GM12878 (cell line): ENCODE data around the gene NLE1.

ENCODE experiments used
- ATF2 ChIP-seq: IDR thresholded peaks from 2 replicates; pipeline ENCODE4 v1.6.1; 2012; ENCODE audit warnings: low read length, inconsistent platforms
- MXI1 ChIP-seq: fragments of 150-350 bp; IDR thresholded peaks from 2 replicates; pipeline ENCODE4 v1.6.1; 2011; ENCODE audit warnings: low read depth, mild to moderate bottlenecking, inconsistent platforms, low read length, improper control_type of control experiment
- POLR2AphosphoS5 ChIP-seq: IDR thresholded peaks from 2 replicates; pipeline ENCODE4 v1.6.1; 2011; ENCODE audit warnings: mild to moderate bottlenecking, low read length, inconsistent platforms
- TBL1XR1 ChIP-seq: IDR thresholded peaks from 2 replicates; pipeline ENCODE4 v1.6.1; 2012; ENCODE audit warnings: low read depth, low read length, improper control_type of control experiment
- ZZZ3 ChIP-seq: IDR thresholded peaks from 2 replicates; pipeline ENCODE4 v1.6.1; 2011; ENCODE audit warnings: low read depth; ENCODE audit not compliant: control insufficient read depth, insufficient read length

GRCh38 chr17:35088881-35089585 is 53.1 kb downstream of the NLE1 start:
- TF ChIP-seq ATF2 (no peak), POLR2AphosphoS5 (no peak; the same call in 1 of the 2 replicates), TBL1XR1 (peak; percentile 61), ZZZ3 (no peak), MXI1 (peak; percentile 66)
